Activated CD4-positive, CD25-positive, alpha-beta regulatory T cell treated with anti-CD3 and anti-CD28 coated beads, Interleukin-2, amount 50 U/mL, for 24 hours (primary cell): ENCODE data around the gene ARSK.

ENCODE experiments used
- ATAC-seq, 2 donors: fragments of 150-1000 bp; cut with Tn5 transposase; one replicate each; pipeline ENCODE4 v1.10.0; 2021; ENCODE audit warnings: mild to moderate bottlenecking in 1 of 2, moderate library complexity in 1 of 2

Gene ARSK

DNA sequence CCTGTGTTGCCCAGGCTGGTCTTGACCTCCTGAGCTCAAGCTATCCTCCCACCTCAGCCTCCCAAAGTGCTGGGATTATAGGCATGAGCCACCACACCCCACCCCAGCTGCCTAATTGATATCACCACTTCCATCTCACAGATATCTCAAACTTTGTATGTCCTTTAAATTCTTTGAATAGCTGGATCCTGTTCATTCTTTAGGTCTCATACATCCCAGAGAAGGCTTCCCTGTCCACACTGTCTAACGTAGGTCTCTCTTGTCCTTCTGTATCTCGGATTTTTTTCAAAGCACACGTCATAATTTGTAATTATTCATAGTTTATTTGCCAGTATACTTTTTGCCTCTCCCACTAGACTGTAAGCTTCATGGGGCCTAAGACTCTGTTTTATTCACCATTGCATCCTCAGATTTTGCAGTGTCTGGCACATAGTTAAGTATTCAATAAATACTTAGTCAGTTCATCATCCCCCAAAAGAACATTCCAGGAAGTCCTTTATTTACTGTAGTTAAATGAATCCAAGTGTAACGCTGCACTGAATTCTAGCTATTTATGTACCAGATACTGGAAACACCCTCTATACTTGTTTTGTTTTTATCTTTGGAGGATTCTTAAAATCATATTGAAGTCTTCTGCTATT lies 10.5 kb downstream of the ARSK start:
- no peak for ATAC-seq

DNA sequence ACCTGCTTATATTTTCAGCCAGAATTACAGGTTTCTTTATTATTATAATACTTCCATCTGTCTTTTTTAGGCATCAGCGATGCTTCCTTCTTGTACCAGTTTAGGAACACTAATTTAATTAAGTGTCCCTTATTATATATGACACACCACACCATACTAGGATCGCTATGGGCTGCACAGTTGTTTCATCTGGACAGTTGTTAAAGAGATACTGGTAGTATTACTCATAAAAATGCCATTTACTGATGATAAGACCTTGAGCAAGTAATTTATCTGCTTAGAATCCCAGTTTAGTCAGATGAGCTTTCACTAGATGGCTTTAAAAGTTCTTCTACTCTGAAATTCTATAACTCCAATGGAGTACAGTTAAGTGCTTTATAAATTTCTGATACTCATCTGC lies 17.1 kb downstream of the ARSK start:
- no peak for ATAC-seq

DNA sequence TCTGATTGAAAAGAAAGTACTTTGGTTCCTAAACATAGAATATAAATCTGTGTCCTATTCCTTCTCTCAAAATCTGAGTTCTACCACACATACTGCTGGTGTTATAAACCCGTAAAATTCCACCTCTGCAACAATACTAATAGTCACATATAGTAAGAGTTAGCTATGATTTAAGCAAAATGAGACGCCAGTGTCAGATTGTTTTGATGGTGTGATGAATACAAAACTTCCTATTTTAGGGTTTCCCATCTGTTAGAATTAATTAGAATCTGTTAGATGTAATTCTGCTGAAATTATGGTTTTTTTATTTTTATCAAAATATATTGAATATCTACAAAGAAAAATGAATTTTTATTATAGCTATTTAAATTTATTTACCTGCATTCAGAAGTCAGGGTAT lies 26.7 kb downstream of the ARSK start:
- ATAC-seq, result no peak

DNA sequence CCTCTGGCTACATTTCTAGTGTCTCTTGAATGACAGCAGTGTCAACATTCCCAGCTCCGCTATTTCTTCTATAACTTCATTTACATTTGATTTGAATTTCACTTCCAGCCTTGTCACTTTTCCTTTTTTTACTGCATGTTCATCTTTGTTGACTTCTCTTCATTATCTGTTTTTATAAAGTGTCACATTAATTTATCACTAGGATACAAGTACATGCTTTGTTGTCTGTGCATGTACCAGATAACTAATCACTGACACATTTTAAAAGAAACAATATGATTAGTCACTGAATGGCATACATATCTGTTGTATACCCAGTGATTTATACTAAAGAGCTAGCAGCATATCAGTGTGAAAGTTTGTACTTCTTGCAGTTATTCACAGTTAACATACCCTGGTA lies 29.1 kb downstream of the ARSK start:
- no peak for ATAC-seq

DNA sequence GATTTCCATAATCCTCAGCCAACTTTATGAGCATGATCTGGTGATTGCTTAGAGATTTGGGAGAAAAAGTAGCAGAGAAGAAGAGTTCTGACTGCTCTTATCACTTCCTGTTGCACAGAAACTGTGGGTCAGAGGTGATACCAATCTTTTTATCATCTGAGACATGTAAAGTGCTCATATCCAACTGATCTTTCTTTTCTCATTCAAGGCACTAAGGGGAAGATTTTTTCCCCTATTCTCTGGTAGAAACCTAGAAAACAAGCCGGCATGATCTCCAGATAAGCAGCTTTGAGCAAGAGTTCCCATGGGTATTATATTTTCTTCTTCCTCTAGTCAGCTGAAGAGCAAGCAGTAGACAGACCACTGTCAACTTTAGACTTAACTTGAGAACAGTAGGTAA lies 36.0 kb downstream of the ARSK start:
- no peak for ATAC-seq

DNA sequence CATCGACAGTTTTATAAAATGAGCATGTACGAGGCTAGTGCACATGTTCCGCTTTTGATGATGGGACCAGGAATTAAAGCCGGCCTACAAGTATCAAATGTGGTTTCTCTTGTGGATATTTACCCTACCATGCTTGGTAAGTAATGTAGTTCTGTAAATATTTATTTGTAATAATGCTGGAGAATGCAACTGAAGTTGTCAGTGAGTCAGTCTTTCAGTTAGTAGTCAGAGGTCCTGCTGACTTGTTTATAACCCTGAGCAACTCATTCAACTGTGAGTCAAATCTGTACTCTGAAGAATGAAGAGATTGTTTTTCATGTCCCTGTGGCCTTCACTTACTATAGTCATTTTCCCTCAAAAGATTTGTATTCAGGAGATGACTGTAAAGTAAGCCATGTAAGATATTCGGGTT lies 36.6 kb downstream of the ARSK start:
- peak; percentile 94 to 96 for ATAC-seq

DNA sequence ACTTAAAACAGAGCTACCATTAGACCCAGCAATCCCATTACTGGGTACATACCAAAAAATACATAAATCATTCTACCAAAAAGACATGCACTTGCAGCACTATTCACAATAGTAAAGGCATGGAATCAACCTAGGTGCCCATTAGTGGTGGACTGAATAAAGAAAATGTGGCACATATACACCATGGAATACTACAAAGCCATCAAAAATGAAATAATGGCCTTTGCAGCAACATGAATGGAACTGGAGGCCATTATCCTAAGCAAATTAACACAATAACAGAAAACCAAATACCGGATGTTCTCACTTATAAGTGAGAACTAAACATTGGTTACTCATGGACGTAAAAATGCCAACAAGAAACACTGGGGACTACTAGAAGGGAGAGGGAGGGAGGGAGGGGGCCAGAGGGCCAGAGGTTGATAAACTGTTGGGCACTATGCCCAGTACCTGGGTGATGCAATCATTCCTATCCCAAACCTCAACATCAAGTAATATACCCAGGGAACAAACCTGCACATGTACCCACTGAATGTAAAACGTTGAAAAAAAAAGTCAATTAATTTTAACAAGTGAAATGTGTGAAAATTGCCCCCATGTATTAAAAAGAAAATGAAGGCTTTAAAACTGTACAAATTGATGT lies 40.5 kb downstream of the ARSK start:
- no peak for ATAC-seq

DNA sequence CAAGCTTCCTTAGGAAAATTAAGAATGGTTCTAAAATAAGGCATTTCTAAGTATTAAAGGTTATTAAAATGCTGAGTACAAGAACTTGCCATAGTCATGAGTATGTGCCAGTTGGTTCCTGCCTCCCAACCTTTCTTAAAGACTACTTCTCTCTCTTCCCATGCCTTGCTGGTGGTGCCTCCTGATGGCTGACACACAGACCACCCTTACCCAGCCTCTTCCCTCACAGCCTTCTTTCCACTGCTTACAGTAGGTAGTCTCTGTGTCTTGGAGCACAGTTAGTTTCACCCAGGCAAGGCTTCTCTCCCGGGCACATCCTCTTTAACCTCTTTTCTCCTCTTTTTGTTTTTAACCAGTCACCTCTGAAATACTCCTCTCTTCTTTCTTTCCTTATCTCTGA lies 44.4 kb downstream of the ARSK start:
- ATAC-seq, result no peak

DNA sequence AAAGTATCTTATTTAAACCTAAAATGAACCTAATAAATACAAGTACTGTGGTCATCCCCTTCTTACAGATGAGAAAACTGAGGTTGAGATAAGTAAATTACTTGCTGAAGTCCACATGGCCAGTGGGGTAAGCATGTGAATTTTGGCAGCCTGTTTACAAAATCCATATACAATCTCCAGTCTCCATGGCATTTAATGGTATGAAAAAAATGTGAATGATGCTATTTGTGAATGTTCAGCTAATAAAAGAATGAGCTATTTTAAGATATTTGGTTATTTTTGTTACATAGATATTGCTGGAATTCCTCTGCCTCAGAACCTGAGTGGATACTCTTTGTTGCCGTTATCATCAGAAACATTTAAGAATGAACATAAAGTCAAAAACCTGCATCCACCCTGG lies 45.7 kb downstream of the ARSK start:
- ATAC-seq, result no peak

DNA sequence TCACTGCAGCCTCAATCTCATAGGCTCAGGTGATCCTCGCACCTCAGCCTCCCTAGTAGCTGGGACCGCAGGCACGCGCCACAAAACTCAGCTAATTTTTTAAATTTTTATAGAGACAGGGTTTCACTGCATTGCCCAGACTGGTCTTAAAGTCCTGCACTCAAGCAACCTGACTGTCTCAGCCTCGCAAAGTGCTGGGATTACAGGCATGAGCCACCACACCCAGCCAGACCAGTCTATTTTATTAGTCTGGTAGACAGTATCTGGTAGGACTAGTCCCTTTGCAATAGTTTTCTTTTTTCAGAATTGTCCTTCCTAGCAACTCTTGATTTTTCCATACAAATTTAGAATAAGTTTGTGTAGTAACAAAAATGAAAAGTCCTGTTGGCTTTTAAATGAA lies 50.9 kb downstream of the ARSK start:
- ATAC-seq, result no peak

DNA sequence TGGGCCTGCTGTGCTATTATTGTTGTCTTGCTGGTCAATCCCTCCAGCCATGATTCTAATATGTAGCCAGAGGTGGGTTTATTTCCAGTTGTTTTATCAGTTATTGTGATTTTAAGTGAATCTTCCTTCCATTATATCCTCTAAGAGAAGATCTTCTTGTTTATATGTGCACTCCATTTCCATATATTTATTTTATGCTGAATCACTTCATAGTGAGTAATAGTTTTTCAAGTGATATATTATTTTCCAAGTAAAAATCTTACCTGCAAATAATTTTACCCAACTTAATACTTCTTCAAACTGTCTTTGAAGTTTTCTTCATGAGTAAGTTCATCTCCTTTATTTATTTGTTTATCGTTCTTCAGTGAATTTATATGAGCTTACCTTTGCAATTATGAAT lies 51.5 kb downstream of the ARSK start:
- ATAC-seq, result no peak

DNA sequence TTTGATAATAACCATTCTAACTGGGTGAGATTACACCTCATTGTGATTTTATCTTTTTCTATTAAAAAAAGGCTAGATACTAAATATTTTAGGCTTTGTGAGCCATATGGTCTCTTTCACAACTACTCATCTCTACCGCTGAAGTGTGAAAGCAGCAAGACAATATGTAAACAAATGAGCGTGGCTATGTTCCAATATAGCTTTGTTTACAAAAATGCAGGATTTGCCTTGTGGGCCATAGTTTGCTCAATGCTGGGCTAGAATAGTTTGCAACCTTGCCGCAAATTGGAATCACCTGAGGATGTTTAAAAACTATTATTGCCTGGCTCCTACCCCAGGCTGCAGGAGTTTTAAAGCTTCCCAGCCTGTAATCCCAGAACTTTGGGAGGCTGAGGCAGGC lies 54.8 kb downstream of the ARSK start:
- no peak for ATAC-seq

DNA sequence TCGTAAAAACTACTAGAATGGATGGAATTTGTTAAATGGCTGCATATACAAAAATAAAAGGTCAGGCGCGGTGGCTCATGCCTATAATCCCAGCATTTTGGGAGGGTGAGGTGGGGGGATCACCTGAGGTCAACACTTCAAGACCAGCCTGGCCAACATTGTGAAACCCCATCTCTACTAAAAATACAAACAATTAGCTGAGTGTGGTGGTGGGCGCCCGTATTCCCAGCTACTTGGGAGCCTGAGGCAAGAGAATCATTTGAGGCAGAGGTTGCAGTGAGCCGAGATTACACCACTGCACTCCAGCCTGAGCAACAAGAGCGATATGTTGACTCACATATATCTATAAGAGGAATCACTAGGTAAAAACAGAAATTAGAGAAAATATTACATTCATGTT lies 55.6 kb downstream of the ARSK start:
- no peak for ATAC-seq

DNA sequence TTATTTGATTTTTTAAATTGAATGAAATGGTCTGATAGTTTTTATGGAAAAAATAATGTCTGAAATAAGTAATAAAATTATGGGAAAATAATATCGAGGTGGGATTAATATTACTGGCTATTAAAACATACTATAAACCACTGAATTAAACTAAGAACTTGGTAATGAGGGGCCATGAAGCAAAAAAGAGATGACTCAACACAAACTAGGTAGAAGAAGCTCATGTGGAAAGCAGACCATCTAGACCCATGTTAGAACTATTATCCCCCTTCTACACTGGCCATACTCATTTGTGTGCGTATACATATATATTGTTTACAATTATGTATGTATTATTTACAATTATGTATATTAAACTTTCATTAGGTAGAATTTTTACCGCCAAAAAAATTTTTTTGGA lies 56.5 kb downstream of the ARSK start:
- no peak for ATAC-seq

DNA sequence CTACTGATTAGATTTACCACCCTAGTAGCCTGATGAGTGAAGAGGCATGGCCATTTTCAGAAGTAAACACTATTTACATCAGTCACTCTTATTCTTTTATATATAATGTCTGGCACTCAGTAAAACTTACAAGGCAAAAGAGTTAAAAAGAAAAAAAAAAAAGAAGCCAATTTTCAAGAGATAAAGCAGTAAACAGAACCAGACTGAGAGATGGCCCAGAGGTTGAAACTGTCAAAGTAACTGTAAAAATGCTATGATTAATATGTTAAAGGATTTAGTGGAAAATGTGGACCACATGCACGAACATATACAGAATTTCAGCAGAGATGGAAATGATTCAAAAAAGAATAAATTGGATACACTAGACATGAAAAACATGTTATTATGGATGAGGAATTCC lies 58.6 kb downstream of the ARSK start:
- ATAC-seq, result no peak

DNA sequence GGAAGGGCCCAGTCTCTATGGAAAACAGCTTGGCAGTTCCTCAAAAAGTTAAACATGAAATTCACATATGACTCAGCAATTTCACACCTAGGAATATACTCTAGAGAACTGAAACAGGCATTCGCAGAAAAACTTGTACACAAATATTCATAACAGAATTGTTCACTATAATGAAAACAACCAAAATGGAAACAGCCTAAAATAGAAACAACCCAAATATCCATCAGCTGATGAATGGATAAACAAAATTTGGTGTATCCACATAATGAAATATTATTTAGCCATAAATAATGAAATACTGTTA lies 60.2 kb downstream of the ARSK start:
- ATAC-seq, result no peak

DNA sequence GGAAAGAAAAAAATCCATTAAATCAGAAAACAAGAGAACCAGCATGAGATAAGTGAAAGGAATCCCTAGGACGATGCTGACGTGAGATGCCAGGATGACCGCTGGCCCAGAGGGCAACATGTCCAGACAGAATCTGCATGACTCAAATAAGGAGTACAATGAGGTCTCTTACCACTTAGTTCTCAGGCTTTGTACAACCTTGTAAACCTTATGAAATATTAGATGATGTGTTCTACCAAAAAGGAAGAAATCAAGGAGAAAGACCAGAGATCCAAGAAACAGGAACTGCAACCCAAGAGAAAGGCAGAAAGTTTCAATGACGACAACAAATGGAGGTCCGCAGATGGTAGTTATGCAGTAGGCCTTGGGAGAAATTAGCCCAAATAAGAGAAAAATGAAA lies 62.2 kb downstream of the ARSK start:
- ATAC-seq, result no peak

DNA sequence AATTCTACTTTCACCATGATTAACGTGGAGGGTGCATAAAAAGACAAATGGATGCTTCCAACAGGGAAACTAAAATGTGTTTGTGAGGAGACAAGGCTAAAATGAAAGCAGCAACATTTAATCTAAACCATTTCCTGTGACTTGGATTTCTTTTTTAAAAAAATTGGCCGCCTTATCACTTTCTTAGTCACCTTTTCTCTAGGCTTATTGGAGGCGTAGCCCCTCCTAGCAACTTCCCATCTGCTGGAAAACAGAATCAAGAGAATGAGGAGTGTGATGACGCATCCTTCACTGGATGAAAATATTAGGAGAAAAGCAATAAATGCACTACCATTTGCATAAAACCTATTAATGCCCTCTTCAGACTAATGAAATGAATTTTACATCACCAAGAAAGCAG lies 64.2 kb downstream of the ARSK start:
- no peak for ATAC-seq

DNA sequence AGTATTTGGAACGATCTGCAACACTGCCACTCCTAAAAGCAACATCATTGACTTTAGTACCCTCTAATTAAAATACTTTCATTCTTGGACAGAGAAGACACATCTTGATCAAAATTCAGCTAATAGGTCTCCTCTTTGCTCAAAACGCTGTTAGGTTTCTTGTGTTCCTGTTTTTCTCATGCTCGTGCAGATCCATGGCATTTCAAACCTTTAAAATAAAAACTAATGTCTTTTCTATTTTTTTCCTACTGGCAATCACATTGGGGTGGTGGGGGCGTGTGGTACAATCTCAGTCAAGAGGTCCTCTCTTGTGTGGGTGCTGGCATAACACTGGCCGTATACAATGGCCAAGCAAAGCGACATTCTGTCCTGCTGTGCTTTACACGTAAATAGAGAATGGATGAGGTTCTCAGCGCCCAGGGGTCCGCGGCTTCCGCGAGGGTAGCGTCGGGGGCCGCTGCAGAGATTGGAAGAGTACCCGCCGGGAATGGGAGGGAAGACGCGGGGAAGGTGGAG lies 64.7 kb downstream of the ARSK start:
- ATAC-seq, result no peak

DNA sequence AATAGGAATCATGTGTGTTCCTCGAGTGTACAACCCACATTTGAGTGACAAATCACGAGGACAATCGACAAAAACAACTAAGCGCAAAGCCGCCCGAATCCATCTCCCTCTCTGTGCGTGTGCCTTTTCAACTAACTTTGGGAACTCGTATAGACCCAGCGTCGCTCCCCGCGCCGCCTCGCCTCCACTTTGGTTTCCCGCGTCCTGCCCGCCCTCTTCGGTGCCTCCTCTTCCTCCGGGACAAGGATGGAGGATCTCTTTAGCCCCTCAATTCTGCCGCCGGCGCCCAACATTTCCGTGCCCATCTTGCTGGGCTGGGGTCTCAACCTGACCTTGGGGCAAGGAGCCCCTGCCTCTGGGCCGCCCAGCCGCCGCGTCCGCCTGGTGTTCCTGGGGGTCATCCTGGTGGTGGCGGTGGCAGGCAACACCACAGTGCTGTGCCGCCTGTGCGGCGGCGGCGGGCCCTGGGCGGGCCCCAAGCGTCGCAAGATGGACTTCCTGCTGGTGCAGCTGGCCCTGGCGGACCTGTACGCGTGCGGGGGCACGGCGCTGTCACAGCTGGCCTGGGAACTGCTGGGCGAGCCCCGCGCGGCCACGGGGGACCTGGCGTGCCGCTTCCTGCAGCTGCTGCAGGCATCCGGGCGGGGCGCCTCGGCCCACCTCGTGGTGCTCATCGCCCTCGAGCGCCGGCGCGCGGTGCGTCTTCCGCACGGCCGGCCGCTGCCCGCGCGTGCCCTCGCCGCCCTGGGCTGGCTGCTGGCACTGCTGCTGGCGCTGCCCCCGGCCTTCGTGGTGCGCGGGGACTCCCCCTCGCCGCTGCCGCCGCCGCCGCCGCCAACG lies 65.3 kb downstream of the ARSK start, which contains the start of gene GPR150:
GPR150 (plus strand) TSS at position 58 of the 840 bp plus-strand sequence; CDS start at position 247, 189 bp downstream.
- peak; percentile 73 to 75 for ATAC-seq

DNA sequence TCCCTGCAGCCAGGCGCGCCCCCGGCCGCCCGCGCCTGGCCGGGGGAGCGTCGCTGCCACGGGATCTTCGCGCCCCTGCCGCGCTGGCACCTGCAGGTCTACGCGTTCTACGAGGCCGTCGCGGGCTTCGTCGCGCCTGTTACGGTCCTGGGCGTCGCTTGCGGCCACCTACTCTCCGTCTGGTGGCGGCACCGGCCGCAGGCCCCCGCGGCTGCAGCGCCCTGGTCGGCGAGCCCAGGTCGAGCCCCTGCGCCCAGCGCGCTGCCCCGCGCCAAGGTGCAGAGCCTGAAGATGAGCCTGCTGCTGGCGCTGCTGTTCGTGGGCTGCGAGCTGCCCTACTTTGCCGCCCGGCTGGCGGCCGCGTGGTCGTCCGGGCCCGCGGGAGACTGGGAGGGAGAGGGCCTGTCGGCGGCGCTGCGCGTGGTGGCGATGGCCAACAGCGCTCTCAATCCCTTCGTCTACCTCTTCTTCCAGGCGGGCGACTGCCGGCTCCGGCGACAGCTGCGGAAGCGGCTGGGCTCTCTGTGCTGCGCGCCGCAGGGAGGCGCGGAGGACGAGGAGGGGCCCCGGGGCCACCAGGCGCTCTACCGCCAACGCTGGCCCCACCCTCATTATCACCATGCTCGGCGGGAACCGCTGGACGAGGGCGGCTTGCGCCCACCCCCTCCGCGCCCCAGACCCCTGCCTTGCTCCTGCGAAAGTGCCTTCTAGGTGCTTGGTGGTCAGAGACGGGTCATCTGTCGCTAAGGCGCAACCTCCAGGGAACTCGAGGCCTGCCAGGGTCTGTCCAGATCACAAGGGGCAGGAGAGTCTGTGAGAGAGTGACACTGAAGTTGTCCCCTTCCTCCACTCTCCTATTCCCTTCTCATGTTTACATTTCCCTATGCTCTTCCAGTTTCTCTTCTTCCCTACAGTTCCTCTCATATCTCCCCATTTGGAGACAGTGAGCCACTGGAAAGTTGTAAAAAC lies 66.3 kb downstream of the ARSK start:
- peak; percentile 55 to 57 for ATAC-seq

DNA sequence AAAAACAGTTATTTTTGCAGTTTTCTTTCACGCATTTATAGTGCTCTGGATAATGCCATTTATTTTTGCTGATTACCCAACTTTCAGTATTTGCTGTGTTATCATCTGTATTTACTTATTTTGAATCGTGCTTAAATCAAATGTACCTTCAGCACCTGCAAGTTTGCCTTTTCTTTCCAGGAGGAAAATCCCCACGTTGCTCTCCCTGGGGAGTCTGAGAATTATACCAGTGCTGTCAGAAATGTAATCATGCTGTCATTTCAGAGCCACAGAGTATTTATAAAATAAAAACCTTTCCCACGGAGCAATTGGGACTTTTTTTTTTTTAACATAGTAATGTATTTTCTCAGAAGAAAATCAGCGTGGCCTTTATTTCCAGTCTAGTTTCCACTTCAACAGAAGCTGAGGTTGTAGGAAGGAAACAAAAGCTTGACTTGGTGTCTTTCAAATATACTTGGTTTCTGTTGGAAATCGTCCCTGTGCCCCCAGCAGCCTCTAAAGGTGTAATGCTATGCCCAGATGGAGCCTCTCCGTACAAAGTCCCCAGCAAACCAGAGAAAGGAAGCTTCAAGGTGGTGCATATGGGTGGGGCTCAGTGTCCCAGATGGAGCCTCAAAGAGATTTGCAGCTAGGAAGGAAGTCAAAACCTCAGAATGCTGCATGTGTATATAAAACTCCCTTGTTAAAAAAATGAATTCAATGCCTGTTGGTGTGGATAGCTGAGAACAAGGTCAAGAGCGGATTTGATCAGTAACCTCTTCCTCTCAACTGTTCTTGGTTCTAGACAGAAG lies 67.1 kb downstream of the ARSK start:
- ATAC-seq, result no peak
